Measurements from ENCODE around the gene TLCD3B. TPM values are rescaled to one million over a fixed set of nuclear protein-coding genes. Genes with fewer than 3 reads are reported as not detected.
"Not testable (repeated sequence)": the region's sequence is repeated elsewhere in the genome, so short reads cannot be mapped to it uniquely, and the experiment has no call there.

TLCD3B gene
- total and polyA plus RNA-seq, 4 donors = 0.03 to 0.43 TPM; not detected in 2

DNA sequence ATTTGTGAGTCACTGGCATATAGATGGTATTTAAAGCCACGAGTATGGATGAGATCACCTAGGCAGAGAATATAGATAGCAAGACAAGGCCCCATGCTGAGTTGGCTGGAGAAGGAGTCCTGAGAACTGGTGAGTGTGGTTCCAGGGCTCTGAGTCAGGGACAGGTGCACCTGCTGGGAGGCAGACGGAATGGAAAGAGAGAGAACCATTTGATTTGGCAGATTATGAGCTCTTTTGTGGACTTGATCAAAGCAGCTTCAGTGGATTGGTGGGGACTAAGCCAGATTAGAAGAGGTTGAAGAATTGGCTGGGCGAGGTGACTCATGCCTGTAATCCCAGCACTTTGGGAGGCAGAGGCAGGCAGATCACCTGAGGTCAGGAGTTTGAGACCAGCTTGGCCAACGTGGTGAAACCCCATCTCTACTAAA is 12.3 kb downstream of the TLCD3B start:
- Histone ChIP-seq H3K4me1 (ENCODE audit: control insufficient read depth in 5 of 5, insufficient read depth in 5 of 5, low read length in 5 of 5) (peaks cover 0 to 8% (median 0%) of the 10 kb centered on the region in 5 donors), H3K4me3 (no peak overlapping the region), H3K9ac (ENCODE audit: insufficient read depth in 1 of 2, low read length in 2 of 2) (no peak overlapping the region), H3K36me3 (ENCODE audit: control insufficient read depth in 4 of 4, insufficient read depth in 4 of 4, low read length in 4 of 4) (no peaks in the 10 kb centered on the region), H3K9me3 (ENCODE audit: control insufficient read depth in 4 of 4, insufficient read depth in 3 of 4, low read length in 3 of 4) (no peaks in the 10 kb centered on the region), H3K27me3 (ENCODE audit: control insufficient read depth in 3 of 3, insufficient read depth in 3 of 3, low read length in 2 of 3) (peaks cover 0 to 6% (median 2%) of the 10 kb centered on the region in 3 donors), H3K27ac (ENCODE audit: low read depth in 1 of 2, low read length in 1 of 2) (no peak overlapping the region)
- WGBS, 2 donors = 76 to 81% methylated on average over 4 of the region's 4 CpGs
- ATAC-seq (ENCODE audit: insufficient read depth, low FRiP score) (no peak), DNase-seq (no peak)
- TF ChIP-seq, protein P1, sequence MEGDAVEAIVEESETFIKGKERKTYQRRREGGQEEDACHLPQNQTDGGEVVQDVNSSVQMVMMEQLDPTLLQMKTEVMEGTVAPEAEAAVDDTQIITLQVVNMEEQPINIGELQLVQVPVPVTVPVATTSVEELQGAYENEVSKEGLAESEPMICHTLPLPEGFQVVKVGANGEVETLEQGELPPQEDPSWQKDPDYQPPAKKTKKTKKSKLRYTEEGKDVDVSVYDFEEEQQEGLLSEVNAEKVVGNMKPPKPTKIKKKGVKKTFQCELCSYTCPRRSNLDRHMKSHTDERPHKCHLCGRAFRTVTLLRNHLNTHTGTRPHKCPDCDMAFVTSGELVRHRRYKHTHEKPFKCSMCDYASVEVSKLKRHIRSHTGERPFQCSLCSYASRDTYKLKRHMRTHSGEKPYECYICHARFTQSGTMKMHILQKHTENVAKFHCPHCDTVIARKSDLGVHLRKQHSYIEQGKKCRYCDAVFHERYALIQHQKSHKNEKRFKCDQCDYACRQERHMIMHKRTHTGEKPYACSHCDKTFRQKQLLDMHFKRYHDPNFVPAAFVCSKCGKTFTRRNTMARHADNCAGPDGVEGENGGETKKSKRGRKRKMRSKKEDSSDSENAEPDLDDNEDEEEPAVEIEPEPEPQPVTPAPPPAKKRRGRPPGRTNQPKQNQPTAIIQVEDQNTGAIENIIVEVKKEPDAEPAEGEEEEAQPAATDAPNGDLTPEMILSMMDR (IDR thresholded peaks at IDR 0.05; ENCODE audit: control extremely low read depth, extremely low read depth) = no peak

DNA sequence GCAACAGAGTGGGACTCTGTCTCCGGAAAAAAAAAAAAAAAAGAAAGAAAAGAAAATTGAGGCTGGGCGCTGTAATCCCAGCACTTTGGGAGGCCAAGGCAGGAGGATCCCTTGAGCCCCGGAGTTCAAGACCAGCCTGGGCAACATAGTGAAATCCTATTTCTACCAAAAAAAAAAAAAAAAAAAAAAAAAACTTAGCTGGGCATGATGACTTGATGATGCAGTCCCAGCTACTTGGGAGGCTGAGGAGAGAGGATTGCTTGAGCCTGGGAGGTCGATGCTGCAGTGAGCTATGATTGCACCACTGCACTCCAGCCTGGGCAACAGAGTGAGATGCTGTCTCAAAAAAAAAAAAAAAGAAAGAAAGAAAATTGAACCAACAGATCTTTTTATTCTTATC is 13.1 kb downstream of the TLCD3B start:
- H3K9ac ChIP-seq (ENCODE audit: insufficient read depth in 1 of 2, low read length in 2 of 2); H3K4me1 ChIP-seq (ENCODE audit: control insufficient read depth in 5 of 5, insufficient read depth in 5 of 5, low read length in 5 of 5); ATAC-seq (ENCODE audit: insufficient read depth, low FRiP score); H3K27me3 ChIP-seq (ENCODE audit: control insufficient read depth in 3 of 3, insufficient read depth in 3 of 3, low read length in 2 of 3); H3K27ac ChIP-seq (ENCODE audit: low read depth in 1 of 2, low read length in 1 of 2); H3K36me3 ChIP-seq (ENCODE audit: control insufficient read depth in 4 of 4, insufficient read depth in 4 of 4, low read length in 4 of 4); DNase-seq; H3K4me3 ChIP-seq; H3K9me3 ChIP-seq (ENCODE audit: control insufficient read depth in 4 of 4, insufficient read depth in 3 of 4, low read length in 3 of 4): not testable (repeated sequence)
- 83 to 97% methylated on average over 4 of the region's 4 CpGs for WGBS, 2 donors

DNA sequence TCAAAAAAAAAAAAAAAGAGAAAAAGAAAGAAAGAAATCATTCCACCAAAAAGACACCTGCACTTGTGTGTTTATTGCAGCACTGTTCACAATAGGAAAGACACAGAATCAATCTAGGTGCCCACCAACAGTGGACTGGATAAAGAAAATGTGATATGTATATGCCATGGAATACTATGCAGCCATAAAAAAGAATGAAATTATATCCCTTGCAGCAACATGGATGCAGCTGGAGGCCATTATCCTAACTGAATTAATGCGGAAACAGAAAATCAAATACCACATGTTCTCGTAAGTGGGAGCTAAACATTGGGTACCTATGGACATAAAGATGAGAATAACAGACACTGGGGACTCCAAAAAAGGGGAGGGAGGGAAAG is 13.8 kb downstream of the TLCD3B start:
- TF ChIP-seq, protein P1 (IDR thresholded peaks at IDR 0.05; ENCODE audit: control extremely low read depth, extremely low read depth) = no peak

DNA sequence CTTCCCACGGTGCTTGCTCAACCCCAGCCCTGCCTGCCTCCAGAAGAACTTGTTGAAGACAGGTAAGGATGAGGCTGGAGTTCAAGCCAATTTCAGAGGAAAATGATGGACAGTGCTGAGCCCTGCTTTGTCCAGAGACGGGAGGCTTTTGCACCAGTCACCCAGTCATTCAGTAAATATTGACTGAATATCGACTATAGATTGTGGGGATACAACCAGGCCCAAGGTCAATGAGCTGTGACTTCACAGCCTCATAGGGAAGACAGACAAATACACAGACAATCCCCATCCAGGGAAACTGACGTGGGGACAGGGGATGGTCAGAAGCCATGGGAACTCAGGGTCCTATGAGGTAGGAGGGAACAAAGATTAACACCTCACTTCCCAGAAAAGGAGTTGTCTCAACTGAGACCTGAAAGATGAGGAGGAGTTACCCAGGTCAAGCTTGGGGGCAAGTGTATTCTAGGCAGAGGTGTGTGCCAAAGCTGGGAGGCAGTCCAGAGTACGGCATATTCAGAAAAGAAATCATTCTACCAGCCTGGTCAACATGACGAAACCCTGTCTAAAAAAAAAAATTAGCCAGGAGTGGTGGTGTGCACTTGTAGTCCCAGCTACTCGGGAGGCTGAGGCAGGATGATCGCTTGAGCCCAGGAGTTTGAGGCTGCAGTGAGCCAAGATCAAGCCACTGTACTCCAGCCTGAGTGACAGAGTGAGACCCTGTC is 14.4 kb downstream of the TLCD3B start:
- Histone ChIP-seq H3K9me3 (ENCODE audit: control insufficient read depth in 4 of 4, insufficient read depth in 3 of 4, low read length in 3 of 4) (no peaks in the 10 kb centered on the region), H3K36me3 (ENCODE audit: control insufficient read depth in 4 of 4, insufficient read depth in 4 of 4, low read length in 4 of 4) (no peaks in the 10 kb centered on the region), H3K4me3 (no peak overlapping the region), H3K27ac (ENCODE audit: low read depth in 1 of 2, low read length in 1 of 2) (no peak overlapping the region), H3K9ac (ENCODE audit: insufficient read depth in 1 of 2, low read length in 2 of 2) (no peak overlapping the region), H3K27me3 (ENCODE audit: control insufficient read depth in 3 of 3, insufficient read depth in 3 of 3, low read length in 2 of 3) (peaks cover 0 to 15% (median 7%) of the 10 kb centered on the region in 3 donors), H3K4me1 (ENCODE audit: control insufficient read depth in 5 of 5, insufficient read depth in 5 of 5, low read length in 5 of 5) (peaks cover 0 to 7% (median 0%) of the 10 kb centered on the region in 5 donors)
- DNase-seq = no peak
- no peak for ATAC-seq (ENCODE audit: insufficient read depth, low FRiP score)
- TF ChIP-seq, protein P1 (IDR thresholded peaks at IDR 0.05; ENCODE audit: control extremely low read depth, extremely low read depth) = no peak
- 78 to 86% methylated on average over 8 of the region's 8 CpGs for WGBS, 2 donors

More for the DNA sequence above, 13.8 kb downstream of the TLCD3B start:
- H3K4me1 ChIP-seq (ENCODE audit: control insufficient read depth in 5 of 5, insufficient read depth in 5 of 5, low read length in 5 of 5) = peaks cover 0 to 8% (median 0%) of the 10 kb centered on the region in 5 donors
- no peaks in the 10 kb centered on the region for H3K36me3 ChIP-seq (ENCODE audit: control insufficient read depth in 4 of 4, insufficient read depth in 4 of 4, low read length in 4 of 4)
- no peak overlapping the region for H3K4me3 ChIP-seq
- H3K27me3 ChIP-seq (ENCODE audit: control insufficient read depth in 3 of 3, insufficient read depth in 3 of 3, low read length in 2 of 3) = peaks cover 0 to 9% (median 2%) of the 10 kb centered on the region in 3 donors
- no peaks in the 10 kb centered on the region for H3K9me3 ChIP-seq (ENCODE audit: control insufficient read depth in 4 of 4, insufficient read depth in 3 of 4, low read length in 3 of 4)
- no peak overlapping the region for H3K9ac ChIP-seq (ENCODE audit: insufficient read depth in 1 of 2, low read length in 2 of 2)
- 97 to 100% methylated on average over 2 of the region's 2 CpGs for WGBS, 2 donors
- no peak for ATAC-seq (ENCODE audit: insufficient read depth, low FRiP score)
- no peak overlapping the region for H3K27ac ChIP-seq (ENCODE audit: low read depth in 1 of 2, low read length in 1 of 2)
- DNase-seq = no peak

DNA sequence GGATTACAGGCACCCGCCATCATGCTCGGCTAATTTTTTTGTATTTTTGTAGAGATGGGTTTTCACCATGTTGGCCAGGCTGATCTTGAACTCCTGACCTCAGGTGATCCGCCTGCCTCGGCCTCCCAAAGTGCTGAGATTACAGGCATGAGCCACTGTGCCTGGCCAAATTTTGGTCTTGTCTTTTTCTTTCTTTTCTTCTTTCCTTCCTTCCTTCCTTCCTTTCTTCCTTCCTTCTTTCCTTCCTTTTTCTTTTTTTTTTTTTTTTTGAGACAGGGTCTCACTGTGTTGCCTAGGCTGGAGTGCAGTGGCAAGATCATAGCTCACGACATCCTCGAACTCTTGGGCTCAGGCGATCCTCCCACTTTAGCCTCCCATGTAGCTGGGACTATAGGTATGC is 15.6 kb downstream of the TLCD3B start:
- peaks cover 0 to 18% (median 8%) of the 10 kb centered on the region in 3 donors for H3K27me3 ChIP-seq (ENCODE audit: control insufficient read depth in 3 of 3, insufficient read depth in 3 of 3, low read length in 2 of 3)
- not testable (repeated sequence) for DNase-seq; H3K9me3 ChIP-seq (ENCODE audit: control insufficient read depth in 4 of 4, insufficient read depth in 3 of 4, low read length in 3 of 4); H3K27ac ChIP-seq (ENCODE audit: low read depth in 1 of 2, low read length in 1 of 2); H3K36me3 ChIP-seq (ENCODE audit: control insufficient read depth in 4 of 4, insufficient read depth in 4 of 4, low read length in 4 of 4); ATAC-seq (ENCODE audit: insufficient read depth, low FRiP score); H3K4me3 ChIP-seq; H3K4me1 ChIP-seq (ENCODE audit: control insufficient read depth in 5 of 5, insufficient read depth in 5 of 5, low read length in 5 of 5); H3K9ac ChIP-seq (ENCODE audit: insufficient read depth in 1 of 2, low read length in 2 of 2)
- WGBS, 2 donors = 90 to 93% methylated on average over 7 of the region's 7 CpGs

DNA sequence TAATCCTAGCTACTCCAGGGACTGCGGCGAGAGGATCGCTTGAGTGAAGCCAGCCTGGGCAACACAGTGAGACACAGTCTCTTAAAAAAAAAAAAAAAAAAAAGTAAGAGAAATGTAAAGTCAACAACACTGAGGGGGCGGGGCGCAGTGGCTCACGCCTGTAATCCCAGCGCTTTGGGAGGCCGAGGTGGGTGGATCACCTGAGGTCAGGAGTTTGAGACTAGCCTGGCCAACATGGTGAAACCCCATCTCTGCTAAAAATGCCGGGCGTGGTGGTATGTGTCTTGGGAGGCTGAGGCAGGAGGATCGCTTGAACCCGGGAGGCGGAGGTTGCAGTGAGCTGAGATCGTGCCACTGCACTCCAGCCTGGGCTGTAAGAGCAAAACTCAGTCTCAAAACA is 18.5 kb downstream of the TLCD3B start:
- DNase-seq; H3K4me1 ChIP-seq (ENCODE audit: control insufficient read depth in 5 of 5, insufficient read depth in 5 of 5, low read length in 5 of 5); H3K4me3 ChIP-seq; ATAC-seq (ENCODE audit: insufficient read depth, low FRiP score); H3K9me3 ChIP-seq (ENCODE audit: control insufficient read depth in 4 of 4, insufficient read depth in 3 of 4, low read length in 3 of 4); H3K27ac ChIP-seq (ENCODE audit: low read depth in 1 of 2, low read length in 1 of 2); H3K36me3 ChIP-seq (ENCODE audit: control insufficient read depth in 4 of 4, insufficient read depth in 4 of 4, low read length in 4 of 4); H3K9ac ChIP-seq (ENCODE audit: insufficient read depth in 1 of 2, low read length in 2 of 2): not testable (repeated sequence)
- H3K27me3 ChIP-seq (ENCODE audit: control insufficient read depth in 3 of 3, insufficient read depth in 3 of 3, low read length in 2 of 3) = peaks cover 4 to 31% (median 8%) of the 10 kb centered on the region in 3 donors
- 81 to 87% methylated on average over 14 of the region's 14 CpGs for WGBS, 2 donors

Data from lung (tissue), 12 donors.